Astrocyte (in vitro differentiated cells and primary cell): Measurements from ENCODE around the gene SLC44A1.

Source experiments
- CTCF ChIP-seq: IDR thresholded peaks from 2 replicates; pipeline ENCODE4 v1.5.1; 2011; ENCODE audit warnings: low read depth, mild to moderate bottlenecking, inconsistent platforms, low read length, moderate library complexity; ENCODE audit not compliant: insufficient read depth
- EZH2 ChIP-seq: IDR thresholded peaks from 2 replicates; pipeline ENCODE4 v1.6.1; 2012; ENCODE audit warnings: mild to moderate bottlenecking, low read length, inconsistent platforms; ENCODE audit not compliant: insufficient read depth

DNA sequence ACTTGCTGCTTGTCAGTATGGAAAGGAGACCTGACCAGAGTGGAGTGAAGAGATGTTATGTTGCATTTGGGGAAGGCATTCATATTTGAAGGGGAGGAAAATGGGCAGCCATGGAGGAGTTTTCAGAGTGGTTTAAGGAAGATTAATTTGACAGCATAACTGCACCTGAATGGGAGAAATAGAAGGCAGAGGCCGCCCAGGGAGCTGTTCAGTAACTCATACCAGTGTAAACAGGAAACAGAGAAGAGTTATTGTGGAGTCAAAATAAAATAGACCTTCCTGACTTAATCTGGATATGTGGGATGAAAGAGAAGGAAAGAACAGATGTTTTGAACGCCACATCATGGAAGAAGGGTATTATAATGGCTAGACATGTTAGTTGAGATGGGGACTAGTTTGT lies 13.4 kb downstream of the SLC44A1 start:
- TF ChIP-seq CTCF (no peak), EZH2 (no peak)
